SK-N-SH (cell line): ENCODE data around the gene OR10A4. TPM values are rescaled to one million over a fixed set of nuclear protein-coding genes. Genes with fewer than 3 reads are reported as not detected.

Source experiments
- CTCF ChIA-PET: fragments of 300-600, 350-600 bp; formaldehyde crosslinking; extraction: SDS; loops from one replicate; lab custom pipeline; 2021; lab: Yijun Ruan, JAX
- POLR2A ChIA-PET: fragments of 350-600 bp; sonication (Branson Sonifier 250); formaldehyde crosslinking; extraction: SDS; loops from one replicate; lab custom pipeline; 2020; ENCODE audit warnings: antibody characterized with exemption, inconsistent platforms; lab: Yijun Ruan, JAX
- DNase-seq: peaks from one replicate; pipeline ENCODE4 v3.0.0; 2012
- H2AFZ ChIP-seq: fragments of 200-600 bp; sonication (generic); 2 replicates; pipeline ENCODE4 v1.8.1; 2016; ENCODE audit warnings: antibody characterized with exemption, mild to moderate bottlenecking, low read depth
- H3F3A ChIP-seq: fragments of 200-600 bp; sonication (generic); replicated peaks from 2 replicates; pipeline ENCODE3; 2016; ENCODE audit warnings: antibody characterized with exemption, mild to moderate bottlenecking; ENCODE audit not compliant: insufficient read depth
- H3K27ac ChIP-seq, 2 experiments: fragments of 200-500 bp in 1 of 2; fragments of 200-600 bp in 1 of 2; sonication (Bioruptor generic) in 1 of 2; sonication (generic), shearing (Covaris generic) in 1 of 2; 2 replicates each; pipeline versions ENCODE4 v1.5.1 to v1.6.1; 2014 to 2016; ENCODE audit warnings: low read depth in 2 of 2, inconsistent platforms in 1 of 2, low read length in 1 of 2, mild to moderate bottlenecking in 1 of 2, mixed read lengths in 1 of 2
- H3K27me3 ChIP-seq: fragments of 200-600 bp; sonication (generic), shearing (Covaris generic); 2 replicates; pipeline ENCODE4 v1.6.1; 2016; ENCODE audit warnings: mixed run types; ENCODE audit not compliant: insufficient read depth
- H3K36me3 ChIP-seq, 2 experiments: fragments of 200-500 bp in 1 of 2; fragments of 200-600 bp in 1 of 2; sonication (Bioruptor generic) in 1 of 2; sonication (generic) in 1 of 2; replicated peaks in 1 of 2; 2 replicates each; pipeline versions ENCODE3 to v1.5.1; 2014 to 2016; ENCODE audit warnings: low read length in 1 of 2, mild to moderate bottlenecking in 1 of 2; ENCODE audit not compliant: insufficient read depth in 2 of 2, control insufficient read depth in 1 of 2
- H3K4me1 ChIP-seq, 2 experiments: fragments of 200-500 bp in 1 of 2; fragments of 200-600 bp in 1 of 2; sonication (Bioruptor generic) in 1 of 2; sonication (generic), shearing (Covaris generic) in 1 of 2; 2 replicates each; pipeline versions ENCODE4 v1.5.1 to v1.6.1; 2014 to 2016; ENCODE audit warnings: low read depth in 1 of 2, low read length in 1 of 2, mixed run types in 1 of 2; ENCODE audit not compliant: insufficient read depth in 2 of 2, control insufficient read depth in 1 of 2
- H3K4me2 ChIP-seq: fragments of 200-600 bp; sonication (generic), shearing (Covaris generic); 2 replicates; pipeline ENCODE4 v1.6.1; 2017; ENCODE audit warnings: mixed run types
- H3K4me3 ChIP-seq, 2 experiments: fragments of 200-500 bp in 1 of 2; fragments of 200-600 bp in 1 of 2; sonication (Bioruptor generic) in 1 of 2; sonication (generic), shearing (Covaris generic) in 1 of 2; 2 replicates each; pipeline versions ENCODE4 v1.5.1 to v1.8.1; 2014 to 2016; ENCODE audit warnings: low read depth in 2 of 2, inconsistent platforms in 1 of 2, low read length in 1 of 2, mild to moderate bottlenecking in 1 of 2, mixed read lengths in 1 of 2, moderate library complexity in 1 of 2
- H3K79me2 ChIP-seq: fragments of 200-600 bp; sonication (generic); 2 replicates; pipeline ENCODE4 v1.8.1; 2017; ENCODE audit warnings: mild to moderate bottlenecking; ENCODE audit not compliant: insufficient read depth
- H3K9ac ChIP-seq: fragments of 200-600 bp; sonication (generic); 2 replicates; pipeline ENCODE4 v1.6.1; 2017; ENCODE audit warnings: mixed run types
- H3K9me2 ChIP-seq: fragments of 200-600 bp; sonication (generic); 2 replicates; pipeline ENCODE4 v1.6.1; 2017; ENCODE audit warnings: mixed run types
- H3K9me3 ChIP-seq: fragments of 200-600 bp; sonication (generic); 2 replicates; pipeline ENCODE4 v1.6.1; 2017; ENCODE audit warnings: mixed run types, mild to moderate bottlenecking, moderate library complexity
- H4K20me1 ChIP-seq: fragments of 200-600 bp; sonication (generic); 2 replicates; pipeline ENCODE4 v1.6.1; 2017; ENCODE audit warnings: mild to moderate bottlenecking, mixed run types; ENCODE audit not compliant: insufficient read depth
- CTCF ChIP-seq: fragments of 200-600 bp; sonication (generic); IDR thresholded peaks from 2 replicates; pipeline ENCODE4 v1.6.1; 2017; ENCODE audit warnings: antibody characterized with exemption, mild to moderate bottlenecking, moderate library complexity
- EZH2phosphoT487 ChIP-seq: fragments of 200-600 bp; sonication (generic); IDR thresholded peaks from 2 replicates; pipeline ENCODE4 v1.6.1; 2017; ENCODE audit warnings: low read depth, mixed run types, mild to moderate bottlenecking, antibody characterized with exemption, moderate library complexity, borderline replicate concordance
- FOXJ3 ChIP-seq: sonication (generic); formaldehyde crosslinking; IDR thresholded peaks from 2 replicates; pipeline ENCODE4 v1.5.1; 2020; ENCODE audit warnings: mild to moderate bottlenecking, missing genetic modification reagents
- GABPA ChIP-seq: IDR thresholded peaks from 2 replicates; pipeline ENCODE4 v1.4.0; 2012; ENCODE audit warnings: low read depth, mild to moderate bottlenecking
- MEF2A ChIP-seq: IDR thresholded peaks from 2 replicates; pipeline ENCODE4 v1.4.0; 2012; ENCODE audit warnings: low read depth, borderline replicate concordance
- MXI1 ChIP-seq: IDR thresholded peaks from 2 replicates; pipeline ENCODE4 v1.6.1; 2012; ENCODE audit warnings: mild to moderate bottlenecking, low read depth, low read length, improper control_type of control experiment
- POLR2AphosphoS5 ChIP-seq: IDR thresholded peaks from 2 replicates; pipeline ENCODE4 v1.6.1; 2012; ENCODE audit warnings: low read depth, low read length
- REST ChIP-seq: IDR thresholded peaks from 2 replicates; pipeline ENCODE4 v1.6.1; 2012; ENCODE audit warnings: mild to moderate bottlenecking, low read depth, low read length, moderate library complexity
- RFX5 ChIP-seq: IDR thresholded peaks from 2 replicates; pipeline ENCODE4 v1.6.1; 2012; ENCODE audit warnings: mild to moderate bottlenecking, improper control_type of control experiment, low read length
- RXRA ChIP-seq: IDR thresholded peaks from 2 replicates; pipeline ENCODE4 v1.4.0; 2012; ENCODE audit warnings: low read depth, mild to moderate bottlenecking, borderline replicate concordance
- USF1 ChIP-seq: IDR thresholded peaks from 2 replicates; pipeline ENCODE4 v1.4.0; 2012; ENCODE audit warnings: low read depth, borderline replicate concordance
- WGBS: methylation state at CpG from one replicate; pipeline ENCODE4 v1.1.6; 2017; ENCODE audit warnings: low lambda C conversion rate; 5-methylcytosine and 5-hydroxymethylcytosine counted together
- polyA plus RNA-seq, 3 experiments: library from polyadenylated mRNA; depleted of rRNA; stranded (reverse); fragments of >200 nt; gene quantifications; 2 replicates each; pipeline ENCODE4 v1.2.3, GENCODE V29; 2012

OR10A4 gene
- polyA plus RNA-seq, 1 of the 3 experiments (the other 2 are of a cell fraction), result not detected

GRCh38 chr11:6871278-6871677, 5.1 kb upstream of the OR10A4 start:
- no peak for DNase-seq
- no peak overlapping the region for H3K9ac ChIP-seq
- H3K9me2 ChIP-seq, result no peaks in the 10 kb centered on the region
- 3% methylated on average over 1 of the region's 1 CpG for WGBS
- no peaks in the 10 kb centered on the region for H3K4me1 ChIP-seq
- H4K20me1 ChIP-seq, result no peaks in the 10 kb centered on the region
- POLR2A ChIA-PET, result no interaction called here
- CTCF ChIA-PET, result no interaction called here
- H3K9me3 ChIP-seq, result no peaks in the 10 kb centered on the region
- H3K4me2 ChIP-seq, result no peak overlapping the region
- no peak overlapping the region for H3K4me3 ChIP-seq
- no peaks in the 10 kb centered on the region for H3F3A ChIP-seq
- H3K79me2 ChIP-seq, result no peaks in the 10 kb centered on the region
- TF ChIP-seq GABPA (no peak), POLR2AphosphoS5 (no peak), RXRA (no peak), EZH2phosphoT487 (no peak), MXI1 (no peak)
- no peaks in the 10 kb centered on the region for H3K36me3 ChIP-seq
- no peak overlapping the region for H3K27ac ChIP-seq
- H3K27me3 ChIP-seq, result no peaks in the 10 kb centered on the region
- no peak overlapping the region for H2AFZ ChIP-seq

GRCh38 chr11:6875761-6876160, 664 bp upstream of the OR10A4 start:
- no peak for DNase-seq
- Histone ChIP-seq H3K4me1 (no peaks in the 10 kb centered on the region), H3F3A (no peaks in the 10 kb centered on the region), H3K9me2 (no peaks in the 10 kb centered on the region), H3K79me2 (no peaks in the 10 kb centered on the region), H3K36me3 (no peaks in the 10 kb centered on the region), H3K4me3 (no peak overlapping the region), H3K9ac (no peak overlapping the region), H3K27ac (no peak overlapping the region), H3K4me2 (no peak overlapping the region), H3K9me3 (no peaks in the 10 kb centered on the region), H3K27me3 (no peaks in the 10 kb centered on the region), H4K20me1 (no peaks in the 10 kb centered on the region), H2AFZ (no peak overlapping the region)
- 0% methylated on average over 2 of the region's 2 CpGs for WGBS
- CTCF ChIA-PET, result no interaction called here
- TF ChIP-seq POLR2AphosphoS5 (no peak), REST (no peak), FOXJ3 (CRISPR knock-in tag) (no peak), USF1 (no peak), MEF2A (no peak), CTCF (no peak), RFX5 (no peak)
- POLR2A ChIA-PET, result no interaction called here
